SK-N-MC (cell line): ENCODE data around the gene SARDH.

Experiments
- EZH2 ChIP-seq: fragments of 200-600 bp; sonication (generic); IDR thresholded peaks from one replicate; pipeline ENCODE4 v1.6.1; 2017; ENCODE audit warnings: antibody characterized with exemption
- FOXP2 ChIP-seq: optimal IDR thresholded peaks from 2 replicates; pipeline ENCODE3; 2011; ENCODE audit warnings: mild to moderate bottlenecking, moderate library complexity; ENCODE audit not compliant: insufficient read depth; ENCODE audit errors: extremely low read length, control extremely low read depth
- POLR2AphosphoS5 ChIP-seq: IDR thresholded peaks from 2 replicates; pipeline ENCODE4 v1.6.1; 2012; ENCODE audit warnings: mild to moderate bottlenecking, low read depth, low read length, borderline replicate concordance

GRCh38 chr9:133684936-133685361, 53.2 kb downstream of the SARDH start:
- TF ChIP-seq EZH2 (no peak), POLR2AphosphoS5 (no peak), FOXP2 (no peak)
